Mononuclear cell (primary cell): Measurements from ENCODE around the gene ARID1B. TPM values are rescaled to one million over a fixed set of nuclear protein-coding genes. Genes with fewer than 3 reads are reported as not detected.

Experiments
- H3K27me3 ChIP-seq: 2 replicates; pipeline ENCODE4 v1.6.0; 2011; ENCODE audit warnings: low read length, control low read depth; ENCODE audit not compliant: insufficient read depth
- H3K4me1 ChIP-seq: 2 replicates; pipeline ENCODE4 v1.5.1; 2011; ENCODE audit warnings: mild to moderate bottlenecking, low read length, control low read depth; ENCODE audit not compliant: insufficient read depth
- H3K4me3 ChIP-seq: 2 replicates; pipeline ENCODE4 v1.5.1; 2011; ENCODE audit warnings: mild to moderate bottlenecking, low read length, moderate library complexity
- H3K9me3 ChIP-seq: 2 replicates; pipeline ENCODE4 v1.5.1; 2011; ENCODE audit warnings: low read depth, mild to moderate bottlenecking, control low read depth, low read length
- total RNA-seq: library from RNA; depleted of rRNA; stranded (reverse); fragments of >200 nt; gene quantifications from one replicate; pipeline ENCODE4 v1.2.3, GENCODE V29; 2012

ARID1B gene
- total RNA-seq, 1 donor: 107 TPM

DNA sequence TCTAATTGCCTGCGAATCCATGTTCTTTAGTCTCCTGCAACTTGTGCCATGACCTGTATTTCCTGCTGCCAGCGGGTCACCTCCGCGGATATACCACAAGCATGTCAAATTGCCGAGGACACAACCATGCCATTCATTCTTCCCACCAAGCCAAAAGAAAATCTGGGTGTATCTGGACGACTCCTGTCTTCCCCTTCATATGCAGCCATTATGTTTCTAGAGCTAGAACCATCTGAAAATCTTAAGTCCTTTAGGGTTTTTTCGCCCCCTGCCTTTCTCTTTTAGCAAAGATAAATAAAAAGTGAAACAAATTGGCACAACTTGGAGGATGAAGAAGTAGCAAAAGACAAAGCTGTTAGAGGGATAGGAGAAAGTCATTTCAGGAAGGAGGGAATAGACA lies 242.6 kb downstream of the ARID1B start:
- H3K4me1 ChIP-seq: peaks cover 27% of the 10 kb centered on the region
- H3K9me3 ChIP-seq: no peaks in the 10 kb centered on the region
- no peaks in the 10 kb centered on the region for H3K27me3 ChIP-seq
- H3K4me3 ChIP-seq: no peak overlapping the region

DNA sequence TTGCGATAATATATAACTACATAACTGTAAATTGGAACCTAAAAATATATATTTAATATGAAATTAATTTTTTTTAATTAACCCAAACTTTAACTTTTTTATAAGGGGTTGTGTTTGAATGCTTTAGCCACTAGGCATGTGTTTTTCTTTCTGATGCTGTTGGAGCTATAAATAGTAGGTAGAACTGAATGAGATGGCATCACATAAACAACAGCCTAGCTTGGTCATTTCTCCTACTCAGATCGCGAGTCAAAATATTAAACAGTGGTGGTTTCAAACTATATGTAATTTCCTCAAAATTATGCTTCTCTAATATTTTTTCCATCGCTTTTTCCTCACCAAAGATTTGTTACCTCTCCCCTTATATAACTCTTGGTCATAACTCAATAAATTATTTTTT lies 243.2 kb downstream of the ARID1B start:
- Histone ChIP-seq H3K4me3 (peak overlapping the region; percentile 73), H3K9me3 (no peaks in the 10 kb centered on the region)

DNA sequence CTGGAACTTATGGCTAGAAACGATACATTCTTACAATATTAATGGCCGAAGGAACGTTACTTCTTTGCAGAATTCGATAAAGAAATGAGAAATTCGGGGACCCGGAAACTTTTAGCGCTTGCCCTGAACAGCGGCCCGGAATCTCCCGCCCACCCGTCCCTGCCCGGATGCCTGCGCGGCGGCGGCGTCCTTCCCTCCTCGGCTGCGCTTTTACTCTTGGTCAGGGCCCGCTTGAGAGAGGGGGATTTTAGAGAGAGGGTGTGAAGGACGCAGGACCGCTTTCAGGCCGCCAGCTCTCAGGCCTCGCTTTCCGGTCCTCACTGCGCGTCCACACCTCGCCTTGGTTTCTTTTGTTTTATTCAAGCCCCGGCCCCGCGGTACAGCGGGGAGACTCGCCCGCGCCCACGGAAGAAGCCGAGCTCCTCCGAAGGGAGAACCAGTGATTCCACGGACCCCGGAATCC lies 243.7 kb downstream of the ARID1B start:
- H3K27me3 ChIP-seq: no peaks in the 10 kb centered on the region
- no peaks in the 10 kb centered on the region for H3K9me3 ChIP-seq
- H3K4me3 ChIP-seq: peak overlapping the region; percentile 73
- H3K4me1 ChIP-seq: peaks cover 27% of the 10 kb centered on the region

More for the DNA sequence above, 243.2 kb downstream of the ARID1B start:
- H3K4me1 ChIP-seq: peaks cover 27% of the 10 kb centered on the region
- H3K27me3 ChIP-seq: no peaks in the 10 kb centered on the region

DNA sequence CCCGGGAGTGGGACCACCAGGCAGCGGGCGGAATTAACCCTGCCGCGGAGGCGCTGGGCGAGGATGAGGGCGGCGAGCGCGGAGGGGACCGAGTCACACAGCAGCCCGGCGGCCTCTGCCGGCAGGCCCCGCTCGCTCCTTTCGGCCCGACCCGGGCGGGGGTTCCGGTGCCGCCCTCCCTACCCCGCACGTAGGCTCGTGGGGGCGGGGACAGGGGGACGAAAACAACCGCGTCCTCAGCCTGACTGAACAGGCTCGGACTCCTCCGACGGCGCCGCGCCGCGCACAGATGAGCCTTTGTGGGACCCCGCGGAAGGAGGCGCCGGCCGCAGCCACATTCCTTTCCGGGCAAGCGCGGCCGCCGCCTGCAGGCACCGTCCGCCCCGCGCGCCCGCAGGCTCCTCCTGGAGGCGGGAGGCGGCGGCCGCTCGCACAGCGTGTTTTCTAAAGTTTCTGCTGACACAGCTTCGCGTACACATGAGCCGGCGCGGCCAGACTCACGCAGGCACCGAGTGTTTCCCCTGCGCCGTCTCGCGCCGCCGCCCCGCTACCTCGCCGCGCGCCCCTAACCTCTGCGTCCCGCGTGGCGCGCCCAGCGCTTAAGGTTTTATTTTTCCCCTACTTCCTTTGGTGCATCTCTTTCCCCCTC lies 244.3 kb downstream of the ARID1B start:
- Histone ChIP-seq H3K4me3 (peak overlapping the region; percentile 73), H3K9me3 (no peaks in the 10 kb centered on the region), H3K4me1 (peaks cover 27% of the 10 kb centered on the region), H3K27me3 (no peaks in the 10 kb centered on the region)

DNA sequence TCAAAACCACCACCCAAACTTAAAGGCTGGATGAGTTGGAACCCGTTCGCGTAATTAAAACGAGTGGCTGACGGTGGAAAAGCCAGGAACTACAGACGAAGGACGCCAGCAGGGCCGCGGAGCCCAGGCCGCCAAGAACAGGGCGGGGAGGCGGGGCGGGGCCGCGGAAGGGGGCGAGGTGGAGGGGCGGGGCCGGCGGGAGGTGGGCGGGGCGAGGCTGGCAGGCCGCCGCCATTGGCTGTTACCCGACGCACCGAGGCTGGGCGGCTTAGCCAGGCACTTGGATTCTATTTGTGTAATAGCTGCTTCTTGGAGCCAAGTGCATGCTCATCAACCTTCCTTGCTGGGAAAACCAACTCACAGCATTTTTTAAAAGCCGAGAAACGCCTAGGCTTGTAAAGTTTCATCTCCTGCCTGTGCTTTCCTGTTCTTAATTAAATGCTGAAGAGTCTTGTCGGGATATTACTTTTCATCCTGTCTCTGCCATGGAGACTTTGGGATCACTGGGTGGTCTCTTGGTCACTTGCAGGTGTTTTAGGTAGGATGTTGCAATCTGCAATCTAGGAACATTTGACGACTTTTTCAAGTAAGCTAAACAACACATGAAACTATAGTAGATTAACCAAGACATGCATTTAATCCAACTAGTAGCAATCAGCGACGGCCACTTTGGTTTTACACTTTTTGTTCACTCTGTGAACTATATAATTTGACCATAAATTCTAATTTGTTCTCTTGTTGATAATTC lies 245.0 kb downstream of the ARID1B start:
- Histone ChIP-seq H3K4me1 (peaks cover 27% of the 10 kb centered on the region), H3K4me3 (peak overlapping the region; percentile 73)

DNA sequence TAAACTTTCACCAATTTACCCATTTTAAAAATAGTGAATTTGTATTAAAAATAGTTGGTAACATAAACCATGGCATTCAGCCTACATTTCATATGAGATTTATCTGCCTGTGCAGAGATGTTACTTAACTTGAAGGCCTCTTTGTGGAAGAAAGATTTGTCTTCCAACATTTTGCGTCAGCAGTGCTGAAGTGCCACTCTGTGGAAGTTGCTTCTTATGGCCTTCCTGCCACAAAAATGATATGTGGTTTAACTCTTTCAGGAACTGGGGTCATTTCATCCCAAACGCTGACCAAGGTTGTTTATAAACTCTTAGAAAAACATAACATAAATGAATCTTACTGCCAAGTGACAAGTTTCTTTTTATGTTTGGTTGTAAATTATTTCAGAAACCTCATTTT lies 246.8 kb downstream of the ARID1B start:
- Histone ChIP-seq H3K4me1 (peaks cover 19% of the 10 kb centered on the region), H3K9me3 (no peaks in the 10 kb centered on the region), H3K27me3 (no peaks in the 10 kb centered on the region), H3K4me3 (no peak overlapping the region)

More for the DNA sequence above, 245.0 kb downstream of the ARID1B start:
- H3K9me3 ChIP-seq: no peaks in the 10 kb centered on the region
- H3K27me3 ChIP-seq: no peaks in the 10 kb centered on the region

DNA sequence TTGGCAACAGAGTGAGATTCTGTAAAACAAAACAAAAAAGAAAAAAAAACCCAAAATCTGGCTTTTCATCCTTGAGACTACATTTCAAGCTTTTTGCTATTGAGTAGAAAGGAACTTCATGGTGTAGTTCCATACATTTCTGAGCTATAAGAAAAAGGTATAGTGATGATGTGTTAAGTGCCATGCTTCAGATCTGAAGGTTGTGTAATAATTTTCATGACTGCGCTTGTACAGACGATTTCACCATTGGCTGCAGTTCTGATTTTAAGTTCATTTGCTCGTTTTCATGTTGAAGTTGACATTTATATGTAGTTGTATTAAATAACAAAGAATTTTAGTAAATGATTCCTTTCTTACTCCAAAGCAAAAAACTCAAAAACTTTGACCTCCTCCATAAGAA lies 247.6 kb downstream of the ARID1B start:
- no peaks in the 10 kb centered on the region for H3K9me3 ChIP-seq
- no peaks in the 10 kb centered on the region for H3K27me3 ChIP-seq
- no peak overlapping the region for H3K4me3 ChIP-seq
- peaks cover 11% of the 10 kb centered on the region for H3K4me1 ChIP-seq

DNA sequence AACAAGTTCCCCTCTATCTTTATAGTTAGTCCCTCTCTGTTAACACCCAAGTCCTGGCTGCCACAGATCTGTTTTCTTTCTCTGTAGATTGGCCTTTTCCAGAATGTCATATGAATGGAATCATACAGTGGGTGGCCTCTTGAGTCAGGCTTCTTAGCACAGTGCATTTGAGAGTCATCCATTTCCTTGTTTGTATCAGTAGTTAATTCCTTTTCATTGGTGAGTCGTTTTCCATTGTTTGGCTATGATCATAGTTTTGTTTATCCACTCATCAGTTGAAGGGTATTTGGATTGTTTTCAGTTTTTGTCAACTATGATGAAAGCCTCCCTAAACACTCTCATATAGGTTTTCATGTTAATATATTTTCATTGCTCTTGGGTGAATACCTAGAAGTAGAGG lies 248.3 kb downstream of the ARID1B start:
- no peaks in the 10 kb centered on the region for H3K9me3 ChIP-seq

DNA sequence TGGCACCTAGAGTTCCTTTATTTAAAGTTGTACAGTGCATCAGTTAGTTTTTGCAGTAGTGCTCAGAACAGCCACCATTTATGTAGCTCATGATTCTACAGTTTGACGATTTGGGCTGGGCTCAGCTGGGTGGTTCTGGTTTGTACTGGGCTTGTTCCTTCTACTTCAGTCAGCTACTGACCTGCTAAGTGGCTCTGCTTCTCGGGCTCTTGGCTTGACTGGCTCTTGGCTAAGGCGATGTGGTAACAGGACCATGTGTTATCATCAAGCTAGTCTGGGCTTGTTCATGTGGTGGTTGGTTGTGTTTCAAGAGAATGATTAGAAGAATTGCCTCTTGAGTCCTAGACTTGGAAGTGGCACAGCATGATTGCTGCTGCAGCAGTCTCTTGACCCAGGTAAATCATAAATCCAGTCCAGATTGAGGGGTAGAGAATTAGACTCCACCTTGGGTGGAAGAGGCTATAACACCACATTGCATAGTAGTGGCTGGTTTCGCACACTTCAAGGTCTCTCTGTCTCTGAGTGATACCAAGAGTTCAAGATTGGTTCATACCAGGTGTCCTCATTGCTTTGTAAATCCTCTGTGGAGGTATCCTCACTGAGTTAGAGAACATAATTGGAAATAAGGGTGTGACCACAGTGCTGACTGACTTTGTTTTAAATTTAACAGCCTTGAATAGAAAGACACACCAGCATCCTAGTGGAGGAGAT lies 253.0 kb downstream of the ARID1B start:
- Histone ChIP-seq H3K9me3 (no peaks in the 10 kb centered on the region), H3K4me1 (peaks cover 8% of the 10 kb centered on the region), H3K4me3 (no peak overlapping the region)

More for the DNA sequence above, 248.3 kb downstream of the ARID1B start:
- Histone ChIP-seq H3K27me3 (no peaks in the 10 kb centered on the region), H3K4me1 (peaks cover 9% of the 10 kb centered on the region), H3K4me3 (no peak overlapping the region)

DNA sequence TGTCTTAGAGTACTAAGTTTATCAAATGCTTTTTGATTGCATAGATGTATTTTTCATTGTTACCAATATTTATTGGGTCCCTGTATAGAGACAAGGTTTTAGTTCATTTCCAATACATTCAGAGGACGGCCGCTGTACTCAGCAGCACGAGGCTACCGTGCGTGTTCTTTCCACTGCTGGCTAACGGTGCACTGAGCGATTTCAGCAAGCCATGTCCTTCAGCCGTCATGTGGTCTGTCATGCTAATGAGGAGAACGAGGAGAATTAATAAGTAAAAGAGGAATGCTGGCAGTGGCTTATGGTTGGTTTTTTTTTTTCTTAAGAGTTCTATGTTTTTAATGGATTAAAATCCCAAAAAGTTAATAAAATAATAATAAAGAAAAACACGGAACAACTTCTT lies 253.6 kb downstream of the ARID1B start:
- no peak overlapping the region for H3K4me3 ChIP-seq
- peaks cover 8% of the 10 kb centered on the region for H3K4me1 ChIP-seq
- no peaks in the 10 kb centered on the region for H3K27me3 ChIP-seq
- H3K9me3 ChIP-seq: no peaks in the 10 kb centered on the region

More for the DNA sequence above, 253.0 kb downstream of the ARID1B start:
- no peaks in the 10 kb centered on the region for H3K27me3 ChIP-seq

DNA sequence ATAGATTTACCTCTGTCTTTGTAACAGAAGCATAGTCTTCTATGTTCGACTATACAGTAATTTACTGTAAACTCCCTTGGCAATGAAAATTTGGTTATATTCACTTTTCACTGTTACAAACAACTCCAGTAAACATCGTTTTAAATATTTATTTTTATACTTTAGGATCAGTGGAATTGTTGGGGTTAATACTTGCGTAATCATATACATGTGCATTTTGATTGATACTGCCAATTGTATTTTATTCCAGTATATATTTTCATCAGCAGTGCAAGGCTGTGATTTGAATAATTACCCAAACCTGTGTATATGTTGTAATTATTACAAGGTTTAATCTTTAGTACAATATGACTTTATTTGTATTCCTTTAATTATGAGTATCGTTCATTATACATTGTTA lies 255.7 kb downstream of the ARID1B start:
- H3K4me3 ChIP-seq: no peak overlapping the region
- H3K27me3 ChIP-seq: no peaks in the 10 kb centered on the region
- H3K9me3 ChIP-seq: no peaks in the 10 kb centered on the region
- peaks cover 14% of the 10 kb centered on the region for H3K4me1 ChIP-seq

DNA sequence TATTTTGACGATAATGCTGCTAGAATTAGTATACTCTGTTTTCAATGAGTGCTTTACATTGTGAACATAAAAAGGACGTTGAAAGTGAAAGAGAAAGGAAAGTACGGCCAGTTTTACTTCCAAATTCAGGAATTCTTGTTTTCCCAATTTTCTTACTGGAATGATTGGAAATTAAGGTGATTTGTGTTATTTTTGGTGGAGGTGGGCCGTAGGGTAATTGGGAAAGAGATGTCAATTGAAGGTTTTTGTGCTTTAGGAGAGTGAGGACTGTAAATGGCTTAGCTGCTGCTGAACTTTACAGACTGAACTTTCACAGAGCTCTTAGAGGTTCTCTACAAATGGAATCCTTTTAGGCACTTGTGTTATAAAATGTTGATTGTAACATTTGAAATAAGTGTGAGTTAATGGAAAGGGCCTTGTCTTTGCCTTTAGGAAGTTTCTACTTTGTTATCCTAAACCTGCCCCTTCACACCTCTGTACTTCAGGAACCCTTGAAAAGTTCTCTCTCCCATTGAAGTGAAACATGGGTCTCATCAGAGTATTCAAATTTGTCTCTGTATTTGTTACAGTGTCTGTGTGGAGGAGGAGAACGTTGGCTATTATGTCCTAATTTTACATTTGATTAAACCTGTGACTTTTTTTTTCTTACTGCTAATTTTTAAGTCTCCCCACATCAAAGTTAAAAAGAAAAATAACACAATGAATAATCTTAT lies 256.4 kb downstream of the ARID1B start:
- H3K9me3 ChIP-seq: no peaks in the 10 kb centered on the region
- peak overlapping the region; percentile 38 for H3K4me3 ChIP-seq
- no peaks in the 10 kb centered on the region for H3K27me3 ChIP-seq
- peaks cover 14% of the 10 kb centered on the region for H3K4me1 ChIP-seq

DNA sequence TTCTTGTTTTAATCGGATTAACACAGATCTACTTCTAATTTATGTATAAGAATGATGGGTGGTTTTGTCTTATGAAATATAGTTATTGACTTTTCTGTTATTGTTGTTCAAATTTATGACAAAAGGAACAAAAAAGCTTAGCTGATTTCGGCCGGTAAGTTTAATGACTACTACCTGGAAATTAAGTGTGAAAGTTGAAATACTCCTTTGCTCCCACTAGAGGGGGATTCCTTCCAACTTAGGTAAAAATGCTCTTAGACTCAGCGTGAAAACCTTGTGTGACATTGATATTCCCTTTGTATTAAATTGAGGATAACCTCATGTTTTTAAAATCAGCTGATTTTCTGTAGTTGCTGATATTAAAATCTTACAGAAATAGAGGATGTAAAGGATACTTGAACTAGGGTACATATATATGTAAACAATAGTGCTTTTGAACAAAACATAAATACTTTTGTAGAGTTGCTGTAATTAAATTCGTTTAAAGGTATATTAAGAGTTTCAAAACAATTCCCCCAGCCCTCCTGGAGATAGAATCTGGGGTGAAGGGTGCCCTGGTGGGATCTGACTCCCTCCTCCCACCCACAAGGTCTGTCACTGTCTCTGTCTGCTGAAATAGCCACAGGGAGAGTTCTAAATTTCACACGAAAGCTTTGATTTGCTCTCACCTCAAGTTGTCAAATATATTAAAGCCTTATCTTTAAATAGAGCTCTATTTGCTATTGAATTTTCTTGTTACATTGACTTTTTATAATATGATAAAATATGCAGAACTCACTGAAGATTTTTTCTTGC lies 257.5 kb downstream of the ARID1B start:
- Histone ChIP-seq H3K9me3 (no peaks in the 10 kb centered on the region), H3K4me1 (peaks cover 14% of the 10 kb centered on the region), H3K4me3 (no peak overlapping the region), H3K27me3 (no peaks in the 10 kb centered on the region)

DNA sequence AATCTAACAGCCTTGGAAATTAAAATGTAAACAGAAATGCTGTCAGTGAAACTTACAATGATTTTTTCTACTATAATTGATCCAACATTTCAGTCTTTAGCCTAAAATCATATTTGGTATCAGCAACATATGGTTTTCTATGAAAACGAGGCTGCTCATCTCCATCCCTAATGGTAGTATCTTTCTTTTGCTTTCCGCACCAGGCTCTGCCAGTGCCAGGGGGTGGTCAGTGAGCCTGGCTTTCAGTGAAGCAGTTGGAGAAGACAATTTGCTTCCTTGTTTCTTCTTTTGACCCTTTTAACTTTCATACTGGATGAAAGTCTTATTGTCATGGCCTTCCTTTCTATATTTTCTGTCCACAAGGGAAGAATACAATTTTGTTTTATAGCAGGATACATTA lies 258.4 kb downstream of the ARID1B start:
- no peak overlapping the region for H3K4me3 ChIP-seq
- no peaks in the 10 kb centered on the region for H3K27me3 ChIP-seq
- peaks cover 14% of the 10 kb centered on the region for H3K4me1 ChIP-seq
- H3K9me3 ChIP-seq: no peaks in the 10 kb centered on the region
